Aorta (tissue), 5 donors: Measurements from ENCODE around the gene MAP1B. TPM values are rescaled to one million over a fixed set of nuclear protein-coding genes. Genes with fewer than 3 reads are reported as not detected.

Experiments
- ATAC-seq: fragments of 200-7000 bp; cut with Tn5 transposase; one replicate; pipeline ENCODE4 v1.9.1; 2022; ENCODE audit warnings: moderate library complexity; ENCODE audit not compliant: low FRiP score
- DNase-seq, 2 donors: peaks; one replicate each; pipeline ENCODE4 v3.0.0-alpha.2; 2020
- H3K27ac ChIP-seq, 2 donors: one replicate each; pipeline ENCODE4 v1.5.1; 2013; ENCODE audit warnings: low read length in 2 of 2, mild to moderate bottlenecking in 2 of 2, moderate library complexity in 2 of 2, control low read depth in 1 of 2, inconsistent platforms in 1 of 2, low read depth in 1 of 2
- H3K27me3 ChIP-seq, 2 donors: one replicate each; pipeline ENCODE4 v1.6.1; 2013; ENCODE audit warnings: control low read depth in 1 of 2, low read length in 1 of 2, mild to moderate bottlenecking in 1 of 2, moderate library complexity in 1 of 2; ENCODE audit not compliant: insufficient read depth in 2 of 2, control insufficient read depth in 1 of 2
- H3K36me3 ChIP-seq, 2 donors: one replicate each; pipeline ENCODE4 v1.6.1; 2013; ENCODE audit warnings: control low read depth in 1 of 2, low read length in 1 of 2, mild to moderate bottlenecking in 1 of 2; ENCODE audit not compliant: insufficient read depth in 2 of 2, control insufficient read depth in 1 of 2
- H3K4me1 ChIP-seq, 2 donors: one replicate each; pipeline ENCODE4 v1.6.1; 2013; ENCODE audit warnings: low read length in 2 of 2, control low read depth in 1 of 2, mild to moderate bottlenecking in 1 of 2, moderate library complexity in 1 of 2; ENCODE audit not compliant: insufficient read depth in 2 of 2, control insufficient read depth in 1 of 2
- H3K4me3 ChIP-seq, 2 donors: one replicate each; pipeline ENCODE4 v1.5.1; 2013; ENCODE audit warnings: low read length in 2 of 2, control low read depth in 1 of 2, mild to moderate bottlenecking in 1 of 2
- H3K9me3 ChIP-seq: one replicate; pipeline ENCODE4 v1.6.1; 2013; ENCODE audit warnings: mild to moderate bottlenecking, low read length; ENCODE audit not compliant: control insufficient read depth
- WGBS, 2 donors: extraction: QIAGEN DNeasy Blood & Tissue Kit; methylation state at CpG; one replicate each; pipeline ENCODE4 v1.1.7; 2013; 5-methylcytosine and 5-hydroxymethylcytosine counted together
- intact Hi-C, 2 donors: fragments of 100-400 bp; cut with DNase I; formaldehyde crosslinking; loops; one replicate each; pipeline versions ENCODE4 v1.14.2 to v1.15.0; 2022
- long read RNA-seq, 2 donors: library from polyadenylated mRNA; unstranded; transcript quantifications; one replicate each; pipeline ENCODE4 v2.0.0, GENCODE V29; 2020 to 2021
- polyA plus RNA-seq, 2 donors: library from polyadenylated mRNA; stranded (reverse); fragments of 200-250 nt; gene quantifications; one replicate each; pipeline ENCODE4 v1.2.3, GENCODE V29; 2013
- total RNA-seq, 2 donors: library from RNA; stranded (reverse); fragmentation: NEBNext Ultra II Directional; extraction: Animal tissue kit (Norgen Biotek cat#: 25700); gene quantifications; one replicate each; pipeline ENCODE4 v1.2.1, GENCODE V29; 2021
- donor health status: healthy with polysubstance abuse.
- donor health status: Bipolar disorder and iron deficiency.
- donor health status: DM: no; HTN: no; CAD: no.
- donor health status: DM: no; HTN: no; CAD: no.
- donor health status: DM: yes; HTN: yes; CAD: no.

Gene MAP1B
- 100 to 1,000 TPM; 382 to 754 TPM for total RNA-seq
- polyA plus RNA-seq: 10 to 100 TPM; 27.2 to 66.5 TPM
- long read RNA-seq, donor 1, transcript MAP1B-203 (4 exons, 2,079 nt): major isoform, 407 of 5,751 reads
- long read RNA-seq, donor 1, partial matches to known transcripts: 4,918 of 5,751 reads
- long read RNA-seq, donor 1, other reads (novel, unspliced or antisense): 420 of 5,751 reads
- long read RNA-seq, donor 2, transcript MAP1B-203 (4 exons, 2,079 nt): major isoform, 13 of 389 reads
- long read RNA-seq, donor 2, partial matches to known transcripts: 306 of 389 reads
- long read RNA-seq, donor 2, other reads (novel, unspliced or antisense): 68 of 389 reads

- peak; percentile 76 to 87 for DNase-seq
- intact Hi-C loops: loop anchor here (2.0 to 5.0 kb wide), 4 partner anchors 175 to 325 kb away; no protein-coding TSS in a partner anchor
- Histone ChIP-seq H3K27me3 (no peaks in the 10 kb centered on the region), H3K36me3 (no peaks in the 10 kb centered on the region), H3K9me3 (no peaks in the 10 kb centered on the region), H3K27ac (peak within 1 kb of the TSS; percentile 93 to 96), H3K4me1 (peaks cover 0 to under 1% of the 10 kb centered on the region in 2 donors), H3K4me3 (peak within 1 kb of the TSS; percentile 88 to 96)
- WGBS, 2 donors: 0 to 1% methylated on average over 58 to 82 of the region's 82 CpGs
- ATAC-seq: peak; percentile 81
Measured at GRCh38 chr5:72107131-72107900, at the start of gene MAP1B. TSS of gene MAP1B (plus strand) at chr5:72107475. CDS start at chr5:72107532, 57 bp downstream.

- DNase-seq: no peak
- no peak for ATAC-seq
- Histone ChIP-seq H3K9me3 (peaks cover 1% of the 10 kb centered on the region), H3K27me3 (no peaks in the 10 kb centered on the region), H3K4me1 (no peaks in the 10 kb centered on the region), H3K27ac (no peak overlapping the region), H3K36me3 (no peaks in the 10 kb centered on the region), H3K4me3 (no peak overlapping the region)
- intact Hi-C loops: no loop called here
- 79 to 86% methylated on average over 2 of the region's 2 CpGs for WGBS, 2 donors
Measured at GRCh38 chr5:72057816-72058215, 49.5 kb upstream of the MAP1B start.

GRCh38 chr5:72063219-72063819, 44.0 kb upstream of the MAP1B start:
- Histone ChIP-seq H3K4me1 (no peaks in the 10 kb centered on the region), H3K4me3 (no peak overlapping the region), H3K27me3 (no peaks in the 10 kb centered on the region), H3K27ac (no peak overlapping the region), H3K36me3 (no peaks in the 10 kb centered on the region), H3K9me3 (peaks cover 1% of the 10 kb centered on the region)
- DNase-seq: no peak
- 29 to 31% methylated on average over 7 of the region's 7 CpGs for WGBS, 2 donors
- no peak for ATAC-seq
- intact Hi-C loops: no loop called here

GRCh38 chr5:72064801-72065570, 42.3 kb upstream of the MAP1B start:
- Histone ChIP-seq H3K27me3 (no peaks in the 10 kb centered on the region), H3K9me3 (peaks cover 1% of the 10 kb centered on the region), H3K27ac (no peak overlapping the region), H3K4me3 (no peak overlapping the region), H3K36me3 (no peaks in the 10 kb centered on the region), H3K4me1 (no peaks in the 10 kb centered on the region)
- WGBS, 2 donors: 82 to 92% methylated on average over 3 of the region's 3 CpGs
- DNase-seq (no peak), ATAC-seq (no peak)
- intact Hi-C loops: no loop called here

- Histone ChIP-seq H3K4me1 (no peaks in the 10 kb centered on the region), H3K4me3 (no peak overlapping the region), H3K27me3 (no peaks in the 10 kb centered on the region), H3K36me3 (no peaks in the 10 kb centered on the region), H3K27ac (no peak overlapping the region), H3K9me3 (peaks cover 1% of the 10 kb centered on the region)
- ATAC-seq (no peak), DNase-seq (no peak)
- 87 to 92% methylated on average over 4 of the region's 4 CpGs for WGBS, 2 donors
- intact Hi-C loops: no loop called here
Measured at GRCh38 chr5:72065751-72066255, 41.5 kb upstream of the MAP1B start.

- 48 to 49% methylated on average over 3 of the region's 3 CpGs for WGBS, 2 donors
- H3K36me3 ChIP-seq: no peaks in the 10 kb centered on the region
- H3K27me3 ChIP-seq: no peaks in the 10 kb centered on the region
- ATAC-seq (no peak), DNase-seq (no peak)
- intact Hi-C loops: no loop called here
- no peak overlapping the region for H3K27ac ChIP-seq
- H3K4me1 ChIP-seq: no peaks in the 10 kb centered on the region
- H3K9me3 ChIP-seq: no peaks in the 10 kb centered on the region
- H3K4me3 ChIP-seq: no peak overlapping the region
Measured at GRCh38 chr5:72066705-72067107, 40.6 kb upstream of the MAP1B start.

- 95 to 96% methylated on average over 5 of the region's 5 CpGs for WGBS, 2 donors
- intact Hi-C loops: no loop called here
Measured at GRCh38 chr5:72067682-72068470, 39.4 kb upstream of the MAP1B start.

More at GRCh38 chr5:72067682-72068470, 39.4 kb upstream of the MAP1B start:
- H3K9me3 ChIP-seq: no peaks in the 10 kb centered on the region
- ATAC-seq: no peak
- DNase-seq: no peak
- no peak overlapping the region for H3K27ac ChIP-seq
- no peaks in the 10 kb centered on the region for H3K36me3 ChIP-seq
- H3K4me1 ChIP-seq: no peaks in the 10 kb centered on the region
- no peak overlapping the region for H3K4me3 ChIP-seq
- H3K27me3 ChIP-seq: no peaks in the 10 kb centered on the region
